ENCODE results near the gene MSANTD1. TPM values are rescaled to one million over a fixed set of nuclear protein-coding genes. Genes with fewer than 3 reads are reported as not detected.

The MSANTD1 gene
- total RNA-seq, 1 donor from 2014 or later: 2.6 TPM

DNA sequence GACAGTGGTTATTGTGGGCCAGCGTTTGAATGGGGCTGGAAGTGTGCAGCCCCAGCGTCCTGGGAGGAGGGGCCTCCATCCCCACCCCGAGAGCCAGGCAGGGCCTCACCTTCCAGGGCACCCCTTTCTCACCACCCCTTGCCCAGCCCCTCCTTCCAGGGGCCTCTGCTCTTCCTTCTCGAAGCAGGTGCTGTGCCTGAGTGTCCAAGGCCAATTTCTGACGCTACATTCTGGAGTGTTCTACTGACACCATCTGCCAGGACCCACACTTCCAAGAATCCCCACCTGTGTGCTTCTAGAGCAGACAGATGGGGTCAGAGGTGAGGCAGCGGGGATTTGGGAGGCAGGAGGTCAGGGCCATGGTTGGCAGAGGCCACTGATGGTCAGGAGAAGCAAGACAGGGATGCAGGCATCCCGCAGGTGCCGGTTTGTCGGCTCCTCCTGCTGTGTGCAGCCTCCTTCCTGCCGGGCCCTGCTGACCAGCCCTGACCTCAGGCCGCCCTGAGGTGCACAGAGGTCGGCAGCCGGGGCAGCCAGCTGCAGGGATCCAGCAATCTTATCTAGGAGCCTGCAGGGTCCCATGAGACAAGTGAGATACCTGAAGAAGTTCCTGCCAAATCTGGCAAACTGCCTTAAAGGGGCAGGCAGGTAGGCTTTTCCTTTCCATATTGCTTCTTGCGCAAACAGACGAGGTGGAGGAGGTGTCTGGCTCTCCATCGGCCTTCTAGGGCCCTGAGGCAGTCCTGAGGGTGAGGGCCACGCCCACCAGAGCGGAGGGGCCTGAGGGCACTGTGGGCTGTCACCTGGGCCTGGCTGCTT, 18.8 kb downstream of the MSANTD1 start:
- Mint-ChIP-seq H3K9me3 (ENCODE audit: unreplicated experiment) (peaks cover 1% of the 10 kb centered on the region), H3K27ac (ENCODE audit: unreplicated experiment) (no peak overlapping the region), H3K27me3 (ENCODE audit: unreplicated experiment) (no peaks in the 10 kb centered on the region), H3K36me3 (ENCODE audit: unreplicated experiment) (no peaks in the 10 kb centered on the region), H3K4me1 (ENCODE audit: low read depth, unreplicated experiment) (no peaks in the 10 kb centered on the region), H3K4me3 (ENCODE audit: unreplicated experiment) (no peak overlapping the region)
- TF ChIP-seq, protein P1, sequence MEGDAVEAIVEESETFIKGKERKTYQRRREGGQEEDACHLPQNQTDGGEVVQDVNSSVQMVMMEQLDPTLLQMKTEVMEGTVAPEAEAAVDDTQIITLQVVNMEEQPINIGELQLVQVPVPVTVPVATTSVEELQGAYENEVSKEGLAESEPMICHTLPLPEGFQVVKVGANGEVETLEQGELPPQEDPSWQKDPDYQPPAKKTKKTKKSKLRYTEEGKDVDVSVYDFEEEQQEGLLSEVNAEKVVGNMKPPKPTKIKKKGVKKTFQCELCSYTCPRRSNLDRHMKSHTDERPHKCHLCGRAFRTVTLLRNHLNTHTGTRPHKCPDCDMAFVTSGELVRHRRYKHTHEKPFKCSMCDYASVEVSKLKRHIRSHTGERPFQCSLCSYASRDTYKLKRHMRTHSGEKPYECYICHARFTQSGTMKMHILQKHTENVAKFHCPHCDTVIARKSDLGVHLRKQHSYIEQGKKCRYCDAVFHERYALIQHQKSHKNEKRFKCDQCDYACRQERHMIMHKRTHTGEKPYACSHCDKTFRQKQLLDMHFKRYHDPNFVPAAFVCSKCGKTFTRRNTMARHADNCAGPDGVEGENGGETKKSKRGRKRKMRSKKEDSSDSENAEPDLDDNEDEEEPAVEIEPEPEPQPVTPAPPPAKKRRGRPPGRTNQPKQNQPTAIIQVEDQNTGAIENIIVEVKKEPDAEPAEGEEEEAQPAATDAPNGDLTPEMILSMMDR (IDR thresholded peaks at IDR 0.05; ENCODE audit: partially characterized antibody, unreplicated experiment): no peak
- no peak for DNase-seq

DNA sequence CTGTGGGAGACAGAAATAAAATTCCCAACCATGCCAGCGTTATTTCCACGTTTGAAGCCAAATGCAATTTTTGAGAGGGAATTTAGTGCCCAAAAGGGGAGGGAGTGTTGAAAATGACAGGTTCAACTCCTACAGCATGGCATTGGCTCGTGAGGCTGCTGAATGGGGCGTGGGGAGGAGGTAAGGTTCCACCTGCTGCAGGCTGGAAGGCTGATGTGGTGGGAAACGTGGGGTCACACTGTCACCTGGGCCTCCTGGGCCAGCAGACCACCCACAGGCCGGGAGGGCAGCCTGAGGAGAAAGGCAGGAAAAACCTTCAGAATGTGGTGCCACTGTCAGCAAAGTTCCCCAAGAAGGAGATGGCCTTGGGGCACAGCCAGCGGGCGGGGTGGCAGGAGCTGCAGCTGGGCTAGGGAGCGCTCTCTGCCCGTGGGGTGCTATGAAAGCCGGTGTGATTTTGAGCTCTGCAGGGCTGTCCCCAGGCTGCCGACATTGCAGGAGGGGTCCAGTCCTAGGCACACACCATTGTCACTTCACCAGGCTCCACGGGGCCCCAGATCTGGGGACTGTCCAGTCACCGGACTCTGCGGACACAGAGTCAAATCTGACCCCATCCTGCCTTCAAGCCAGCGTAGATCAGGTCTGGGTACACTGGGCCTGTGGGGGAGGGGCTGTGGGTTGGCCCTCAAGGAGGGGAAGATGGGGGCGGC, 19.6 kb downstream of the MSANTD1 start:
- H3K4me1 Mint-ChIP-seq (ENCODE audit: low read depth, unreplicated experiment): no peaks in the 10 kb centered on the region
- no peak overlapping the region for H3K27ac Mint-ChIP-seq (ENCODE audit: unreplicated experiment)

DNA sequence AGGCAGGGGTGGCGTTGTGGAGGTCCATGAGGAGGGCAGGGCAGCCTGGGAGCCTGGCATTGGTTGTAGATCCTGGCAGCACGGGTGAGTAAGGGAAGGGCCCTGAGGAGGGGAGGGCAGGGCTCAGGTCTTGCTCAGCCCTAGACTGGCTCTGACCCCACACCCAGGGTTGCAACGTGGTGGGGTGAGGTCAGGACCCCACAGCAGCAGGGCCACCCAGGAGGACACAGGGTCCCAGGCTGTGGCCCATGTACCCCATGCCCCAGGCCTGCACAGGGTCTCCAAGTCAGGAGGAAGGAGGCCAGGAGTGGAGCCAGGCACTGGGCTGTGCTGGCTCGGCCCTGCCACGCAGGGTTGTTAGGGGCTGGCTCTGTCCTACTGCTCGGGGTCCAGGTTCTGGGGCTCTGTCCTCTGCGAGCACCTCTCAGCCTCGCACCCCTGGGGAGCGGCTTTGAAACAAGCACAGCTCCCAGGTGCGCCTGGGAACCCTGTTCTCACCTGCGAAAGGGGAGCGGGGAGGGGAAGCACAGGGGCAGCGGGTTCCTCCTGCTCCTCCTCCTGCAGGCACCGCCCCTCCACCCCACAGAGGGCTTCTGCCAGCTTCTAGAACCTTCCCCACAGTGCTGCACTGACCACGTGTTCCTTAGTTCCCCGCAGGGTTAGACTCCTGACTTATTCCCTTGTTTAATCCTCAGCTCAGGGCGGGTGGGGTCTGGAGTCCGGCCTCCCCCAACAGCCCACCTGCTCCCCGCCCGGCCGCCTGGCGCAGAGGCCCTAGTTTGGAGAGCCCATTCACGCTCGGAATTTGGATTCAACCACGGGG, 20.4 kb downstream of the MSANTD1 start:
- no peak for DNase-seq

More for the DNA sequence above, 19.6 kb downstream of the MSANTD1 start:
- Mint-ChIP-seq H3K9me3 (ENCODE audit: unreplicated experiment) (peaks cover 1% of the 10 kb centered on the region), H3K27me3 (ENCODE audit: unreplicated experiment) (no peaks in the 10 kb centered on the region), H3K4me3 (ENCODE audit: unreplicated experiment) (no peak overlapping the region), H3K36me3 (ENCODE audit: unreplicated experiment) (no peaks in the 10 kb centered on the region)
- TF ChIP-seq, protein P1 (IDR thresholded peaks at IDR 0.05; ENCODE audit: partially characterized antibody, unreplicated experiment): no peak
- no peak for DNase-seq

DNA sequence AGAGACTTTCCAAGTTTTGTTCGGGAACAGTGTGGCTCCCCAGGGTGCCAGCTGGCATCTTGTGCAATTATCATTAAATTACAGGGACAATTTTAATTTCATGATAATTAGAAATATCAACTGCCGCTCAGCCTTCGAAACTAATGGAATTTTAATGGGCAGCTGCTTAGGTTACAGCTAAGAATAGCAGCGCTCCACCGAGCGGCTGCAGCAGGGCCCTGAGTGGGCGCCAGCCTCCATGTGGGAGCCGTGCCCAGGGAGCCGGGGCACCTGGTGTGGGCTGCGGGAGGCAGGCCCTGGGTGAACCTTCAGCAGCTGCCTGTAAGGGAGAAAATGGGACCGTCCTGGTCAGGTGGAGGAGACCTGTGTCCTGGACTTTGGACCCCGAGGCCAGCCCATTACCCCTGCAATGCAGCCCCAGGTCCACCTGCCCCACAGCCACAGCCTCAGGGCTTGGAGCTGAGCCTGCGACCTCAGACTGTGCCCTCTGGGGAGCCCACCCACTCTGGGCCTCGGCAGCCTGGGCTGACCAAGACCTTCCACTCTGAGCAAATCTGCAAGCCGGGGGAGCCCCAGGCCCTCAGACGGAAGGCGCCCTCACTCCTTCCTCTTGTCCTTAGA, 21.1 kb downstream of the MSANTD1 start:
- no peak overlapping the region for H3K27ac Mint-ChIP-seq (ENCODE audit: unreplicated experiment)
- DNase-seq: no peak
- no peaks in the 10 kb centered on the region for H3K36me3 Mint-ChIP-seq (ENCODE audit: unreplicated experiment)
- H3K27me3 Mint-ChIP-seq (ENCODE audit: unreplicated experiment): no peaks in the 10 kb centered on the region
- H3K9me3 Mint-ChIP-seq (ENCODE audit: unreplicated experiment): peaks cover 1% of the 10 kb centered on the region
- no peaks in the 10 kb centered on the region for H3K4me1 Mint-ChIP-seq (ENCODE audit: low read depth, unreplicated experiment)
- TF ChIP-seq, protein P1 (IDR thresholded peaks at IDR 0.05; ENCODE audit: partially characterized antibody, unreplicated experiment): no peak
- no peak overlapping the region for H3K4me3 Mint-ChIP-seq (ENCODE audit: unreplicated experiment)

More for the DNA sequence above, 20.4 kb downstream of the MSANTD1 start:
- Mint-ChIP-seq H3K27me3 (ENCODE audit: unreplicated experiment) (no peaks in the 10 kb centered on the region), H3K4me3 (ENCODE audit: unreplicated experiment) (no peak overlapping the region), H3K27ac (ENCODE audit: unreplicated experiment) (no peak overlapping the region), H3K4me1 (ENCODE audit: low read depth, unreplicated experiment) (no peaks in the 10 kb centered on the region), H3K9me3 (ENCODE audit: unreplicated experiment) (peaks cover 1% of the 10 kb centered on the region), H3K36me3 (ENCODE audit: unreplicated experiment) (no peaks in the 10 kb centered on the region)
- TF ChIP-seq, protein P1 (IDR thresholded peaks at IDR 0.05; ENCODE audit: partially characterized antibody, unreplicated experiment): no peak
